IPS-18a (cell line): ENCODE data around the gene MAP6.
A peak's percentile ranks its signal among the peaks of the same experiment; 100 is the strongest.
"Not testable (repeated sequence)": the region's sequence is repeated elsewhere in the genome, so short reads cannot be mapped to it uniquely, and the experiment has no call there.

Source experiments
- H3K27ac ChIP-seq: one replicate; pipeline ENCODE4 v1.5.1; 2013; ENCODE audit warnings: low read length
- H3K27me3 ChIP-seq: one replicate; pipeline ENCODE4 v1.6.1; 2013; ENCODE audit warnings: mild to moderate bottlenecking, low read length; ENCODE audit not compliant: control insufficient read depth, insufficient read depth
- H3K36me3 ChIP-seq: one replicate; pipeline ENCODE4 v1.6.1; 2013; ENCODE audit warnings: low read depth, low read length; ENCODE audit not compliant: control insufficient read depth
- H3K4me1 ChIP-seq: one replicate; pipeline ENCODE4 v1.6.1; 2013; ENCODE audit warnings: low read depth, low read length; ENCODE audit not compliant: control insufficient read depth
- H3K4me3 ChIP-seq: one replicate; pipeline ENCODE4 v1.5.1; 2013; ENCODE audit warnings: low read length
- H3K9ac ChIP-seq: one replicate; pipeline ENCODE4 v1.6.1; 2013; ENCODE audit warnings: mild to moderate bottlenecking, low read length, moderate library complexity
- H3K9me3 ChIP-seq: one replicate; pipeline ENCODE4 v1.6.1; 2013; ENCODE audit warnings: low read depth, low read length; ENCODE audit not compliant: control insufficient read depth

MAP6 gene

DNA sequence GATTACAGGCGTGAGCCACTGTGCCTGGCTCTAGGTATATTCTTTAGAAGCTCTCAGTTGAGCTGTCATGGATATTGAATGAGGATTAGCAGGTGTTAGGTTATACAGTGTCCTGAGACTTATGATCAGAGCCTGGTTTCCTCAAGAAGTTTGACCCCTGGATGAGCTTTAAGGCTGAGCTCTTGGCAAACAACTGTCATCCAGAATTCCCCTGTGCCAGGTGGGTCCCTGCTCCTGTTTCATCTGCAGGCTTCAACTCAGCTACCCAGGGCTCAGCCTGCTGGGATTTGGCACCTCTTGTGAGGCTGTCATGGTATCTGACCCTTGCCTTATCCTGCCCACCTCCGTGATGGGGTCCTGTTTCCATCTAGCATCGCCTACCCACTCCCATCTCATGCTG, 82.4 kb downstream of the MAP6 start:
- no peak overlapping the region for H3K9ac ChIP-seq
- H3K4me3 ChIP-seq = no peak overlapping the region
- no peaks in the 10 kb centered on the region for H3K36me3 ChIP-seq
- no peaks in the 10 kb centered on the region for H3K27me3 ChIP-seq
- no peaks in the 10 kb centered on the region for H3K9me3 ChIP-seq
- no peak overlapping the region for H3K27ac ChIP-seq
- H3K4me1 ChIP-seq = peaks cover 13% of the 10 kb centered on the region

DNA sequence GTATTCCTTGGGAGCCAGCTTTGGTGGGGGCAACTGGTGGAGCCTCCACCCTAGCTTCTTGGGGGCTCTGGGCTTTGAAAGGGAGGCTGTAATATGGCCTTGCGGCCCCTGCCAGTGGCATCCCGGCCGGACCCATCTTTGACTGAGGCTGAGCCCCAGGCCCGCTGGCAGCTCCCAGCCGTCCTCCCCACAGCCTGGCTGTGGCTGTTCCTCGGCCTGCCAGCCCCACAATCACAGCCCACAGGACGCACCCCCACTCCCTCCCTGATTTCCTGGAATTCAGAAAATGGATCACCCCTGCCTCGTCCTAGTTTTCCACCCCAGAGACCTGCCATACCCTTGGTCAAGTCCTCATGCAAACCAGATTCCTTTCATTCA, 83.6 kb downstream of the MAP6 start:
- H3K27ac ChIP-seq = no peak overlapping the region
- no peaks in the 10 kb centered on the region for H3K36me3 ChIP-seq
- no peak overlapping the region for H3K9ac ChIP-seq
- no peak overlapping the region for H3K4me3 ChIP-seq
- H3K4me1 ChIP-seq = peaks cover 13% of the 10 kb centered on the region
- no peaks in the 10 kb centered on the region for H3K27me3 ChIP-seq
- H3K9me3 ChIP-seq = no peaks in the 10 kb centered on the region

DNA sequence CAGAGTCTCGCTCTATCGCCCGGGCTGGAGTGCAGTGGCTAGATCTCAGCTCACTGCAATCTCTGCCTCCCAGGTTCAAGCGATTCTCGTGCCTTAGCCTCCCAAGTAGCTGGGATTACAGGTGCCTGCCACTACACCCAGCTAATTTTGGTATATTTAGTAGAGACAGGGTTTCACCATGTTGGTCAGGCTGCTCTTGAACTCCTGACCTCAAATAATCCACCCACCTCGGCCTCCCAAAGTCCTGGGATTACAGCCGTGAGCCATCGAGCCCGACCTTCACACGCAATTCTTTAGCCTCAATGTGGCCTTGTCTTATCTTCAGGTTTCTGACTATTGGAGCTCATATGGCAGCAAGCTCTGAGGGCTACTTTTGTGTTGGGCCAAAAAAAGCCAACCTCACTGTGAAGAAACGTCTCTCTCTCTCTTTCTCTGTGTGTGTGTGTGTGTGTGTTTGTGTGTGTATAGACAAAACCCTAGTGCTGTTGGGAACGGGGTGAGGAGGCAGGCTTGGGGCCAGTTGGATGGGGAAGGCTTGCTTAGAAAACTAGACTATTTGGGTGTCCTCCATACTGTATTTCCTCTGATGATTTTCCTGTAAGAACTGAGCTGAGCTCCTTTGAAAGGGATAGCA, 84.1 kb downstream of the MAP6 start:
- H3K4me1 ChIP-seq = peaks cover 13% of the 10 kb centered on the region
- not testable (repeated sequence) for H3K27me3 ChIP-seq, H3K27ac ChIP-seq, H3K36me3 ChIP-seq, H3K9ac ChIP-seq, H3K4me3 ChIP-seq, H3K9me3 ChIP-seq

DNA sequence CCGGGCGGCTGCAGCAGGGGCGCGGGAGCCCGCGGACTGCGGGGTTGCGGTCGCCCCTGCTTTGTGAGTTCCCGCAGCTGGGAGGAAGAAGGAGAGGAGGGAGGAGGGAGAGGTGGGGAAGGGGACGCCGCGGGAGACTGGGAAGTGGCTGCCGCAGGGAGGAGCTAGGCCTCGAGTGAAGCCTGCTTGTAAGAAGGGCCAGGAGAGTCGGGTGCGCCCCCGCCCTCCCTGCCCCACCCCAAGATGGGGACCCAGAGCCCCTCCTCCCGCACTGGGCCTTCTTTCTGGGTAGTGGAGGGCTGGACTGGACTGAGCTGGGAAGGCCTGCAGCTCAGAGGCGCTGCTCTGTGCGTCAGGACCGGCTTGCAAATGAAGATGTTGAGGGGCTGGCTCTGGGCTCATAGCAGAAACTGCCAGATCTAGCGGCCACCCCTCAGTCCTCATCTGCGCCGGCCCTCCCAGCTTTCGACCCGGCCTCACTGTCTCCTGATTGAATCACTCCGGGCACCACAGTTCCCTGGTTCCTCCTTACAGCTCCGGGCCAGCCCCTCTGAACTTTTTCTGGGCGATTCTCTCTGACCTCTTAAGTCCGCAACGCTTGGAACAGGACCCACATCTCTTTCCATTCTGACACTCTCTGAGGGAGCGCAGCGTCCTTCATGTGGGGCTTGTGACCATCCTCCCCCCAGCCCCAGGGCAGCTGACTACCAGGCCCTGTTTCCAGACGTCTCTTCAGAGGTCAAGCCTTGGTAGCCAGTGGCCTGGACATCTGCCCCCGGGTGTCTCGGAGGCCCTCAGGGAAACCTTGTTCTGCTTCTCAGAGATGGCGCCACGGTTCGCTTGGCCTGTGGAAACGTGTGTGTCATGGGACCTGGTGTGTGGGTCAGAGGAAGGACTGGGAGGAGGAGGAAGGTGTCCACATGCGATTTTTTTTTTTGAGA, 84.8 kb downstream of the MAP6 start:
- Histone ChIP-seq H3K36me3 (no peaks in the 10 kb centered on the region), H3K27me3 (no peaks in the 10 kb centered on the region), H3K9me3 (no peaks in the 10 kb centered on the region), H3K9ac (peak overlapping the region; percentile 84), H3K4me3 (peak overlapping the region; percentile 64), H3K27ac (peak overlapping the region; percentile 75), H3K4me1 (peaks cover 13% of the 10 kb centered on the region)

DNA sequence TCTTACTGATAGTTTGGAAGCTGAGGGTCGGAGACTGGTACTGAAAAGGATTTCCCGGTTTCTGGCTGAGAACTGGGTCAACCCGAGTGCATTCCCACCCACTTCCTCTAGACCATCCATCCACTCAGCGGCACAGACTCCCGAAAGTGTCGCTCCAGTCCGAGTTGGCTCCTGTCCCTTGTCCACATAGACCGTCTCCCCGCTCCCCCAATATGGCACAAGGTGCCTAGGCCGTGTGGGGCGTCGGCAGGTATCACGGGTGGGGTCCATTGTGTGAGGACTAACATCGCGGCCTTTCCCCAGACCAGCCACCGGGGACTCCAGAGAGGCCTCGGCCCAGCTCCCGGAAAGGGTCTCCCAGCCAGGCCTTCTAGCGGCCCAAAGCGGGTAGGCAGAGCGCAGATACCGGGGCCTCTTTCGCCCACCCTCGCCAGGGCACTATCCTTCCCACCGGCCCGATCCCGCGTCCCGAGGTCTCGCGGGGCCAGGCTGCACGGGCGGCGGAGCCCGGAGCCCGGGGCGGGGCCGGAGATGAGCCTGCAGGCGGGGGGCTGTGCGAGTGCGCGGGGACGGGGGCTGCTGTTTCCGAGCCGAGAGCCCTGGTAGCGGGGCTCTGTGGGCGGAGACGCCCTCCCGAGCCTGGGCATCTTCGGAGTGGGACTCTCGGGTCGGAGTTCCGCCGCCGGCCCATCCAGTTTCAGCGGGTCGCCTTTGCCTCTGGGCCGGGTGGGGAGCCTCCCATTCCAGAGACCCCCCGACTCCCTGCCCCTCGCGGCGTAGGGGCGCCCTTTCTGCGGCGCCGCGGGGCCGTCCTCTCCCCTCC, 85.7 kb downstream of the MAP6 start:
- Histone ChIP-seq H3K36me3 (no peaks in the 10 kb centered on the region), H3K27ac (peak overlapping the region; percentile 75), H3K4me3 (peak overlapping the region; percentile 64), H3K9ac (peak overlapping the region; percentile 84), H3K9me3 (no peaks in the 10 kb centered on the region), H3K4me1 (peaks cover 13% of the 10 kb centered on the region), H3K27me3 (no peaks in the 10 kb centered on the region)

DNA sequence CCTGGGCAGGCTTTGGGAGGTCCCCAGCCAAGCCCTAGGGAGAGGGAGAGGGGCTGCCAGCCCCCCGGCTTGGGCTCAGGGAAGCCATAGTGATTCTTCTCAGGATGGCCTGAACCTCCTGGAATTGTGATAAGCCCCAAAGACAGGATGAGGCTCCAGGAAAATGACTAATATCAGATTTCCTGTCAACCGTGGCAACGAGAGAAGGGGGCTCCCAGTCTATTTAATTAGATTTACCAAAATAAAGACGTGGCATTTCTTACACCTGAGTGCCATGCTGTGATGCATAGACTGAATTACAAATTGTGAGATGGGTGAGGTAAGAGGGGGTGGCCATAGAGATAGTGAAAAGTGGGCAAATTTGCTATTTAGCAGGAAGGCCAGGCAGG, 86.3 kb downstream of the MAP6 start:
- Histone ChIP-seq H3K4me1 (peaks cover 14% of the 10 kb centered on the region), H3K27me3 (no peaks in the 10 kb centered on the region), H3K9ac (peak overlapping the region; percentile 84), H3K27ac (no peak overlapping the region), H3K4me3 (peak overlapping the region; percentile 64), H3K36me3 (no peaks in the 10 kb centered on the region), H3K9me3 (no peaks in the 10 kb centered on the region)

DNA sequence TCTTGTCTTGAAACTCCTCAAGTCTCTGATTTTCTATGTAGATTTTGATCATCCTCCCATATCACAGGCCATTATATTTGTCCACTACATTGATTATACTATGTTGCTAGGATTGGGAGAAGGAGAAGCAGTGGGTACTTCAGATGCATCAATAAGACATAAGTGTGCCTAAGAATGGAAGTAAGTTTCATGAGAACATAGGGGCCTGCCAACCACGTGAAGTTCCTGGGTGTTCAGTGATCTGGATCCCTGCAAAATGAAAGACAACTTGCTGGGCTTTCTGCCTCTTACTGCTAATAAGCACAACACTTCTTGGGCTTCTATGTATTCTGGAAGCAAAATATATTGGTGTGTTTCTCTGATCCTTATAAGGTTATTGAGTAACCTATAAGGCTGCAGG, 89.0 kb downstream of the MAP6 start:
- Histone ChIP-seq H3K9me3 (no peaks in the 10 kb centered on the region), H3K36me3 (no peaks in the 10 kb centered on the region), H3K4me1 (peaks cover 22% of the 10 kb centered on the region)

DNA sequence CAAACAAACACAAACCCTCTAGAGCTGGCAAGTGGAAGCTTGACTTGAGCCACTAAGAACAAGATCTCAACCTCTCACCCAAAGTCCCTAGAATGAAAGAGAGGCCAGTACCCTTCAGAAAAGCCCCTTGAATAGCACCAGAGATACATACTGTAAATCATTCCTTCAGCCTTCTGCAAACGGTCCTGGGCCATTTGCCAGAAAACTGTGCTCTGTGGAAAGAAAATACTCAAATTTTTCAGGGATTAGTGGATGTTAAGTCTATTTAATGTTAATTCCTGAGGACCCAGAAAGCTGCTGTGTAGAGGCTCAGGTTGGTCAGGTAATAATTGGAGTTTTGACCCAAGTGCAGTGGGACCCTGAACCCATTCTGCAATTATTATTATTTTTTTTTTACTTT, 89.9 kb downstream of the MAP6 start:
- Histone ChIP-seq H3K27me3 (no peaks in the 10 kb centered on the region), H3K4me1 (peaks cover 18% of the 10 kb centered on the region), H3K9me3 (no peaks in the 10 kb centered on the region), H3K9ac (no peak overlapping the region), H3K4me3 (no peak overlapping the region), H3K36me3 (peaks cover under 1% of the 10 kb centered on the region), H3K27ac (no peak overlapping the region)

More for the DNA sequence above, 89.0 kb downstream of the MAP6 start:
- H3K27me3 ChIP-seq = no peaks in the 10 kb centered on the region
- no peak overlapping the region for H3K9ac ChIP-seq
- H3K27ac ChIP-seq = no peak overlapping the region
- no peak overlapping the region for H3K4me3 ChIP-seq

DNA sequence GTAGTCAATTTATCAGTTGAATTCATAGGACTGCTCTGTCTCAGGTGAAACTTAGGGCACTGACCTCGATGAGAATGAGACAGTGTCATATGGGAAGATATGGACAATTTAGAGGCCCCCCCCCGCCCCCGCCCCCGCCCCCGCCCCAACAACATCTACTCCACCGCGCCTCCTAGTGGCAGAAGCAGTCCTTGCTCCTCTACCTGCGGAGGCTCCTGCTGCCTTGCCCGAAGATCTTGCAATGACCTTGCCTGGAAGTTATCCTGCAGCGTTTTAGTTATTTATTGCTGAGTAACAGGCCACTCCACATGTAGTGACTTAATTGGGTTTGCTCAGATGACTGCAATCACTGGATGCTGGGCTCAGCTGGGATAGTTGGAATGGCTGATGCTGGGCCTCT, 91.6 kb downstream of the MAP6 start:
- H3K9ac ChIP-seq = no peak overlapping the region
- H3K4me1 ChIP-seq = peaks cover 9% of the 10 kb centered on the region
- no peak overlapping the region for H3K4me3 ChIP-seq
- peaks cover 18% of the 10 kb centered on the region for H3K36me3 ChIP-seq
- no peak overlapping the region for H3K27ac ChIP-seq
- no peaks in the 10 kb centered on the region for H3K9me3 ChIP-seq
- no peaks in the 10 kb centered on the region for H3K27me3 ChIP-seq

DNA sequence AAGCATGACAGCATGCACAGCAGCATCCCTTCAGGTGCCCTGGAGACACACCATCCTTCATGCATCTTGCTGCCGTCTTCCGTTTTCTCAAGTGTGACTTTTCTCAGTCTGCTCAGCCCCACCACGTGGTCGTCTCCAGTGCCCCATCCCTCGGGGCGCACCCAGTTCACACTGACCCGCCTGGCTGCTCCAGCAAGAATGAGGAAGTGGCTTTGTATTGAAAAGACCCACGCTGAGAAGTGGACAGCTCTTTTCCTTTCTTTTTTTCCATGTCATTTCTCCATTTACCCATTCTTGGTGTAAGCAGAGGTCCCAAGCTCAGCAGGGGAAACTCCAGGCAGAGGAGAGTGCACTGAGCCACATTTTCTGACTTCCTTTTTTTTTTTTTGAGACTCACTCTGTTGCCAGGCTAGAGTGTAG, 92.3 kb downstream of the MAP6 start:
- H3K36me3 ChIP-seq = peaks cover 25% of the 10 kb centered on the region
- no peaks in the 10 kb centered on the region for H3K27me3 ChIP-seq
- no peak overlapping the region for H3K9ac ChIP-seq
- H3K4me1 ChIP-seq = peaks cover 9% of the 10 kb centered on the region
- H3K4me3 ChIP-seq = no peak overlapping the region
- no peaks in the 10 kb centered on the region for H3K9me3 ChIP-seq
- no peak overlapping the region for H3K27ac ChIP-seq

DNA sequence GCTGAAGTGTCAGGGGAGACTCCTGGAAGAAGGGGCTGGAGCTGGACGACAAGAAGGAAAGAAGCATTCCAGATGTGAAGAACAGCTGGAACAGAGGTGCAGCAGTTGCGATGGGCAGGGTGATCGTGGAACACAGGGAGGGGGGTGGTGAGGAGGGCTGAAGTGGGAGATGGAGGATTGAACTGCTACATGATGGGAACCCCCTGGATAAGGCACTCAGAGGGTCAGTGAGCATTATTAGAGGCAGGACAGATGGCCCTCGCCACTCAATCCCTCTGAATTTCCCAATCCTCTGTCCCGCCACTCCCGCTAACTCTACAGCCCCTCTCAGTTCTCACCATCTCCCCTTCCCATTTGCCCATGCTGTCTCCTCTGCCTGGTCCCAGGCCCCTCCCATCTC, 92.8 kb downstream of the MAP6 start:
- H3K4me1 ChIP-seq = peaks cover 9% of the 10 kb centered on the region
- H3K36me3 ChIP-seq = peaks cover 30% of the 10 kb centered on the region
- no peak overlapping the region for H3K27ac ChIP-seq
- no peak overlapping the region for H3K9ac ChIP-seq
- H3K27me3 ChIP-seq = no peaks in the 10 kb centered on the region
- H3K4me3 ChIP-seq = no peak overlapping the region
- no peaks in the 10 kb centered on the region for H3K9me3 ChIP-seq
